GM12878 (cell line): ENCODE data around the gene IL1RL2. TPM values are rescaled to one million over a fixed set of nuclear protein-coding genes. Genes with fewer than 3 reads are reported as not detected.

Experiments
- ATAC-seq: fragments of 200-7000 bp; cut with Tn5 transposase; 3 replicates; pipeline ENCODE4 v1.9.1; 2020; ENCODE audit warnings: mild to moderate bottlenecking, moderate library complexity
- BruUV-seq: library from RNA; stranded (reverse); fragments of 400-500 nt; replicated peaks from 2 replicates; lab custom pipeline; 2021; lab: Mats Ljungman, UMichigan
- CTCF ChIA-PET: fragments of 300-600 bp; sonication (Branson Sonifier 250); formaldehyde crosslinking; extraction: SDS; loops from one replicate; lab custom pipeline; 2021; ENCODE audit warnings: inconsistent platforms; lab: Yijun Ruan, JAX
- POLR2A ChIA-PET: fragments of 350-600 bp; formaldehyde crosslinking; extraction: SDS; loops from one replicate; lab custom pipeline; 2021; ENCODE audit warnings: inconsistent platforms; lab: Charles Lee
- RAD21 ChIA-PET: fragments of 300-600 bp; sonication (Branson Sonifier 250); formaldehyde crosslinking; loops from one replicate; lab custom pipeline; 2023; ENCODE audit warnings: antibody characterized with exemption; ENCODE audit not compliant: unreplicated experiment; lab: Charles Lee
- SMC1A ChIA-PET: fragments of 300-600 bp; sonication (Branson Sonifier 250); formaldehyde crosslinking; loops from one replicate; lab custom pipeline; 2023; ENCODE audit not compliant: unreplicated experiment, uncharacterized antibody; lab: Charles Lee
- DNase-seq: peaks from one replicate; pipeline ENCODE4 v3.0.0-alpha.2; 2011; ENCODE audit warnings: low read depth, low spot score
- FAIRE-seq: peaks from 3 replicates; lab custom pipeline; 2011; peaks lifted over from hg19 to GRCh38; lab: Jason Lieb, UNC
- H2AFZ ChIP-seq: 2 replicates; pipeline ENCODE4 v1.6.0; 2011; ENCODE audit warnings: low read depth, low read length, control low read depth; ENCODE audit not compliant: control insufficient read depth
- H3K27ac ChIP-seq: 2 replicates; pipeline ENCODE4 v1.5.1; 2011; ENCODE audit warnings: control low read depth; ENCODE audit not compliant: control insufficient read depth, insufficient read depth
- H3K27me3 ChIP-seq, 2 experiments: replicated peaks in 1 of 2; 2 replicates each; pipeline versions ENCODE4 v1.6.0 to v1.6.1; 2011; ENCODE audit warnings: low read length in 1 of 2; ENCODE audit not compliant: control insufficient read depth in 2 of 2, insufficient read depth in 2 of 2
- H3K36me3 ChIP-seq, 2 experiments: 2 replicates each; pipeline ENCODE4 v1.5.1; 2011; ENCODE audit warnings: low read length in 1 of 2; ENCODE audit not compliant: control insufficient read depth in 2 of 2, insufficient read depth in 2 of 2
- H3K4me1 ChIP-seq: 2 replicates; pipeline ENCODE4 v1.6.1; 2011; ENCODE audit warnings: mild to moderate bottlenecking, low read length, moderate library complexity, mixed read lengths; ENCODE audit not compliant: control insufficient read depth, insufficient read depth
- H3K4me2 ChIP-seq: 2 replicates; pipeline ENCODE4 v1.6.0; 2011; ENCODE audit warnings: control low read depth; ENCODE audit not compliant: control insufficient read depth, insufficient read depth
- H3K4me3 ChIP-seq: fragments of 200-600 bp; sonication (generic); 2 replicates; pipeline ENCODE4 v1.5.1; 2016
- H3K79me2 ChIP-seq: 2 replicates; pipeline ENCODE4 v1.6.0; 2011; ENCODE audit warnings: low read length; ENCODE audit not compliant: control insufficient read depth, insufficient read depth
- H3K9ac ChIP-seq: 2 replicates; pipeline ENCODE4 v1.8.0; 2011; ENCODE audit warnings: low read length, control low read depth, mixed read lengths; ENCODE audit not compliant: control insufficient read depth, insufficient read depth
- H3K9me3 ChIP-seq: replicated peaks from 3 replicates; pipeline ENCODE4 v1.5.1; 2011; ENCODE audit warnings: mild to moderate bottlenecking, low read length; ENCODE audit not compliant: control insufficient read depth, insufficient read depth
- H4K20me1 ChIP-seq: 2 replicates; pipeline ENCODE4 v1.6.0; 2011; ENCODE audit not compliant: control insufficient read depth, insufficient read depth
- BCL3 ChIP-seq: IDR thresholded peaks from 2 replicates; pipeline ENCODE4 v1.6.1; 2011; ENCODE audit warnings: borderline replicate concordance, low read depth, mild to moderate bottlenecking, moderate library complexity, low read length; ENCODE audit not compliant: insufficient read depth, poor library complexity, severe bottlenecking
- CREB1 ChIP-seq: IDR thresholded peaks from 2 replicates; pipeline ENCODE4 v1.6.1; 2012; ENCODE audit warnings: low read depth, mild to moderate bottlenecking, inconsistent platforms
- EP300 ChIP-seq, 2 experiments: fragments of 150-350 bp in 1 of 2; IDR thresholded peaks; 2 replicates each; pipeline ENCODE4 v1.6.1; 2011 to 2012; ENCODE audit warnings: low read depth in 2 of 2, low read length in 2 of 2, borderline replicate concordance in 1 of 2, improper control_type of control experiment in 1 of 2, inconsistent platforms in 1 of 2; ENCODE audit not compliant: control insufficient read depth in 1 of 2
- HCFC1 ChIP-seq: fragments of 150-350 bp; IDR thresholded peaks from 2 replicates; pipeline ENCODE4 v1.6.1; 2014; ENCODE audit warnings: low read length
- MEF2A ChIP-seq: IDR thresholded peaks from 2 replicates; pipeline ENCODE4 v1.6.1; 2011; ENCODE audit warnings: low read depth, mild to moderate bottlenecking, low read length, moderate library complexity; ENCODE audit not compliant: insufficient read depth
- RAD21 ChIP-seq: IDR thresholded peaks from 2 replicates; pipeline ENCODE4 v1.6.1; 2011; ENCODE audit warnings: mild to moderate bottlenecking, low read depth, low read length, moderate library complexity; ENCODE audit not compliant: insufficient read depth
- RAD51 ChIP-seq: fragments of 450-650 bp; IDR thresholded peaks from 2 replicates; pipeline ENCODE4 v1.6.1; 2016; ENCODE audit warnings: moderate library complexity, mild to moderate bottlenecking, inconsistent platforms
- RBBP5 ChIP-seq: fragments of 200-600 bp; sonication (generic); conservative IDR thresholded peaks from 2 replicates; pipeline ENCODE4 v1.6.1; 2016
- SUZ12 ChIP-seq: fragments of 200-600 bp; sonication (generic); IDR thresholded peaks from one replicate; pipeline ENCODE4 v1.6.1; 2018; ENCODE audit warnings: antibody characterized with exemption, mild to moderate bottlenecking; ENCODE audit not compliant: unreplicated experiment
- ZBED1 ChIP-seq: IDR thresholded peaks from 2 replicates; pipeline ENCODE4 v1.6.1; 2016; ENCODE audit warnings: borderline replicate concordance
- ZBTB11 ChIP-seq: fragments of 450-650 bp; formaldehyde crosslinking; IDR thresholded peaks from 2 replicates; pipeline ENCODE4 v1.5.0; 2022; ENCODE audit warnings: mild to moderate bottlenecking, missing genetic modification characterization
- ZNF217 ChIP-seq: fragments of 450-650 bp; IDR thresholded peaks from 2 replicates; pipeline ENCODE4 v1.6.1; 2017; ENCODE audit warnings: antibody characterized with exemption, mild to moderate bottlenecking
- WGBS: methylation state at CpG from one replicate; pipeline ENCODE4 v1.1.6; 2016; ENCODE audit warnings: low lambda C conversion rate; ENCODE audit not compliant: insufficient replicate concordance, insufficient coverage; ENCODE audit errors: missing lambda C conversion rate; 5-methylcytosine and 5-hydroxymethylcytosine counted together
- in situ Hi-C: fragments of 300-500 bp; cut with MboI; formaldehyde crosslinking; loops from 9 replicates; pipeline ENCODE4 v1.14.3; 2018; ENCODE audit warnings: mixed read lengths
- intact Hi-C: fragments of 100-400 bp; cut with micrococcal nuclease; formaldehyde crosslinking; loops from one replicate; pipeline ENCODE4 v1.14.2; 2022; ENCODE audit not compliant: unreplicated experiment
- polyA plus RNA-seq, 11 experiments: library from polyadenylated mRNA; depleted of rRNA in 4 of 11; unstranded in 6 of 11; stranded (reverse) in 5 of 11; fragments of >200 nt; fragmentation: Nextera tagmentation in 4 of 11; fragmentation: Illumina TruSeq in 1 of 11; extraction: Ambion mirVana in 4 of 11; extraction: Trizol in 1 of 11; gene quantifications; 1 replicate in 1 of 11; 2 replicates in 10 of 11; pipeline versions ENCODE4 v1.2.1 to v1.2.3, GENCODE V29; 2011 to 2016; ENCODE audit warnings: inconsistent platforms in 2 of 11, missing spikeins in 2 of 11, low read depth in 1 of 11
- total RNA-seq, 4 experiments: library from RNA; depleted of rRNA in 3 of 4; stranded (reverse); fragments of >200 nt in 3 of 4; fragmentation: Illumina TruSeq in 1 of 4; extraction: Trizol in 1 of 4; gene quantifications; 2 replicates each; pipeline versions ENCODE4 v1.2.1 to v1.2.3, GENCODE V29; 2013 to 2021

IL1RL2 gene
- total and polyA plus RNA-seq, 10 of the 15 experiments (the other 5 are each of a cell fraction or from before 2014, with no cell fraction given) = not detected

GRCh38 chr2:102197389-102198137 is 10.7 kb downstream of the IL1RL2 start:
- ChIA-PET POLR2A (interaction anchor here (1.0 kb wide), 1 partner anchor 43 kb away, joined by 3 read pairs; no protein-coding TSS in a partner anchor), RAD21 (no interaction called here), SMC1A (interaction anchor here (1.0 kb wide), 1 partner anchor 10 kb away, joined by 4 read pairs; no protein-coding TSS in a partner anchor), CTCF (interaction anchor here (0.6 to 1.6 kb wide), 2 partner anchors 43 to 94 kb away, joined by 3 to 5 read pairs; no protein-coding TSS in a partner anchor)
- no peaks in the 10 kb centered on the region; the same call in 2 of the 3 replicates for H3K9me3 ChIP-seq
- no TSS peak for BruUV-seq
- no peak overlapping the region for H2AFZ ChIP-seq
- in situ Hi-C loops (no loop called here), intact Hi-C loops (no loop called here)
- no peaks in the 10 kb centered on the region for H3K4me1 ChIP-seq
- H3K4me2 ChIP-seq = no peak overlapping the region
- H4K20me1 ChIP-seq = no peaks in the 10 kb centered on the region
- FAIRE-seq (no peak), DNase-seq (no peak), ATAC-seq (no peak)
- H3K9ac ChIP-seq = no peak overlapping the region
- no peak overlapping the region for H3K27ac ChIP-seq
- no peaks in the 10 kb centered on the region for H3K79me2 ChIP-seq
- no peaks in the 10 kb centered on the region for H3K27me3 ChIP-seq
- no peak overlapping the region for H3K4me3 ChIP-seq
- WGBS = 10% methylated on average over 5 of the region's 5 CpGs
- H3K36me3 ChIP-seq = no peaks in the 10 kb centered on the region
- TF ChIP-seq EP300 (IDR thresholded peaks at IDR 0.05; ENCODE audit: borderline replicate concordance in 1 of 2, control insufficient read depth in 1 of 2, low read depth in 2 of 2, low read length in 2 of 2) (no peak), CREB1 (no peak), RAD51 (no peak), HCFC1 (no peak), RBBP5 (no peak), SUZ12 (no peak), ZBED1 (no peak), BCL3 (no peak), ZNF217 (no peak), MEF2A (no peak), RAD21 (no peak), ZBTB11 (no peak)
